ENCODE measurements around the gene GPR151. TPM values are rescaled to one million over a fixed set of nuclear protein-coding genes. Genes with fewer than 3 reads are reported as not detected.

The GPR151 gene
- total RNA-seq, 1 experiment from 2014 or later: not detected

DNA sequence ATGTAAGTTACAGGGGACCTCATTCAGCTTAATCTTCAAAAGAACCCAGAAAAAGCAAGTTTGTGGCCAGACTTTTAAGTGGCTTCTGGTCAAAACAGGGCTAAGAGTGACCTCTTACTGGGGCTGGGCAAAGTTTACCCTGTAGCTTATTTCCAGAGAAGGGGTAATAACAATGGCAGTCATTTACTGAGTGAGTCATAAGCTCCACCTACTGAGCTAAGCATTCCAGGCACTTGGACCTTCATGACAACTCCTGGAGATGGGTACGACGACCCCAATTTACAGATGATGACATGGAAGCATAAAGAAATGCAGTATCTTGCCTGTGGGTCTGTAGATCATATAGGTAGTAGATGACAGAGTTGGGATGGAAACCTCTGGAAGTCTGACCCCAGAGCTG, 4.7 kb upstream of the GPR151 start:
- no peak for DNase-seq (ENCODE audit: low spot score)

DNA sequence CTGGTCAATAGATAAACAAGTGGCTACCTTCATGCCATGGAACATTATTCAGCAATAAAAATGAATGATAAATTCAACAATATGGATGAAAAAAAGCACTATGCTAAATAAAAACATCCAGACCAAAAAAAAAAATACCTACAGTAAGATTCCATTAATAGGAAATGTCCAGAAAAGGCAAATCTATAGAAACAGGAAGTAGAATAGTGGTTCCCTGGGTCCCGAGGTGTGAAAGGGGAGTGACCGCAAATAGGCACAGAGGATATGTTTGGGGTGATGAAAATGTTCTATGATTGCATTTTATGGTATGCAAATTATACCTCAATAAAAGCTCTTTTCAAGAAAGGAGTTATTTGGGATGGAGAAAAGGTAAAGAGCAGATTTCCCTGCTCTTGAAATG, 3.6 kb upstream of the GPR151 start:
- DNase-seq (ENCODE audit: low spot score): no peak

DNA sequence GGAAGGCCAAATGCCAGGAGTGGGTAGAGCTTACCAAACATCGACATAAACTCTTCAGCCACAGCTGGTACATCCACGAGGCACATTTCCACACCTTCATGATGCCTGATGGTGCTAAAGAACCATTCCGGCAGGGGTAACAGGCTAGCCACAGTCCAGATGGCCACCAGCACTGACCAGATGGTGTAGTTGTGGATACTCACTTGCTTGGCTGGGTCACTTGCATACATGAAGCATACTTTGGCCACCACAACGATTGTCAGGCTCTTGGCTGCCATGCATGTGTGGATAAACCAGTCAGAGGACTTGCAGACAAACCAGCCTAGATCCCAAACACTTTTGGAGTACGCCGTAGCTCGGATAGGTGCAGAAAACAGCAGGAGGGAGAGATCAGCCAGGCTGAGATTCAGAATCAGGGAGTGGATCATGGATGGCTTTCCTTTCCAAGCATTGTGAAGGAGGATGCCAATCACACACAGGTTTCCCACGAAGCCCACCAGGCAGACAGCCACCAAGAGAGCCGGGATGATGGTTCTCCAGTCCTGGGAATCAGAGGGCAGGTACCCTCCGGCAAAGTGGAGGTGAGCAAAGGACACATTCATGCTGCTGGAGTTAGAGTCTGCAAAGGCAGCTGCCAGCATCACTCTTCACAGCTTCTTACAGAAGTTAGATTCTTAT, 378 bp downstream of the GPR151 start:
- no peak for DNase-seq (ENCODE audit: low spot score)

DNA sequence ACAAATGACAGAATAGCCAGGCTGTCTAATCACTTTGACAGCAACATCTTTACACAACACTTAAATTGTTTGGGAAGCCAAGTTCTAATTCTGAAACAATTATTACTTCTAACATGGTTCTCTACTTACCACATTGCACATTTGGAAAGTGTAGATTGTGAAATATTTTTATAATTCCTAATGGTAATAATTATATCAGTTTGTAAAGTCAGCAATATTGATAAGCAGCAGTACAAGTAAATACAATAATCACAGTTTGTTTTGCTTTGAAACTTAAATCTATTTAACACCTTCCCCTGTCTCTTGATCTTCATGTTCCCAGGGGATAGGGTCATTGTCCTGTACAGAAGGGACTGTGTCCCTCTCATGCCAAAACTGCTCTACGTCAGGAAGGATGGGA, 1.4 kb downstream of the GPR151 start:
- DNase-seq (ENCODE audit: low spot score): no peak

DNA sequence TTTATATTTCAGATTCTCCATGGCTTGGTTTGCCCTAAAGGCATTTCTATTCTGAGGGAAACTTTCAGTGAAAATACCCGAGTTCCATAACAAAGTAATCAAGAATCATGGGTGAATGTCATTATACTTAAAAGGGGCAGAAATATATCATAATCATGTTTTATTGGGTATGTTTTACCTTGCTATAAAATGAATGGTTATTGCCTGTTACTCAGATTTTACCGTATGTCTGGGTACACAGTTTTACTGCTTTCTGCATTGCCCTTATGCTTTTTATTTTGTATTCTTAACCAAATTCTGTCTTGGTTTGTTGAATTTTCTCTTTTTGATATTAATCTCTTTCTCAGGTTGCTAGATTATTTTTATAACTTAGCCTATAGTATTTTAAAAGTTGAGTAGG, 2.5 kb downstream of the GPR151 start:
- no peak for DNase-seq (ENCODE audit: low spot score)

DNA sequence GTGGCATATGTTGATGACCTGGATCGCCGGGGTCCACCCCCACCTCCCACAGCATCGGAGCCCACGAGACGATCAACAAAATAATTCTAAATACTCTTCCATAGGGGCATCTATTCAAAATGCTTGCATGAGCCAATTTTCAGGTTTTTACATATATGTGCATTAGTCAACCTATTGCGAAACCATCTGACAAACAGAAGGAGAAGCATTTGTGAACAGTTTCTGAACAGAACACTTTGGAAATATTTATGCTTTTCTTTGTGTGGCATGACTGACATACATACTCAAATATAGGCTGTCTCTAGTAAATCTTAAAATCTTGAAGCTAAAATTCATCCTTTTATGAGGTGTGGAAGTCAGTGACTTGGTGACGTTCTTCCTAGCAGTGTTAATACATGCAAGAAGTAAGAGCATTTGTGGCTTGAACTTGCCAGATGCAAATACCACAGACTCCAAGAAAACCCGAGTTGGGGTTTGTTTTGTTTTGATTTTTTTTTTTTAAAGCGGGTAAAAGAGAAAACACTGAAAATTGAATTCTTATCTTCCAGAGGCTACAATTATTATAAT, 5.3 kb downstream of the GPR151 start:
- DNase-seq (ENCODE audit: low spot score): no peak

DNA sequence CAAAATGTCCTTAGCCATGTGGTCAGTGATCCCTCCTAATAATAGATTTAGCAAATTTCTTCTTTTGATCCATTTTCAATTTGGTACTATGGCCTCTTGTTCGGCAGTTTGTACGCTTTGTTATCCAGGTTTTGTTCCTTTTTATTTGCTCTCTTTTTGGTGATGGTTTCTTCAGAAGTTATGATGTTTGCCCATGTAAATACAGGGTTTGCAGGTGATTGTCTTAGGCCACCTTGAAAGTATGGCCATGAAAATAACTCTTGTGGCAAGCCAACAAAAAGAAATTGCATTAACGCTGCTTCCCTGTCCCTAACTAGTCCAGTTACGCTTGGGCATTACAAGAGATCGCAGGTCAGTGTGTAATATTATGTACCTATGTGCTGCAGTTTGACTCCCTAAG, 8.6 kb downstream of the GPR151 start:
- DNase-seq (ENCODE audit: low spot score): no peak

DNA sequence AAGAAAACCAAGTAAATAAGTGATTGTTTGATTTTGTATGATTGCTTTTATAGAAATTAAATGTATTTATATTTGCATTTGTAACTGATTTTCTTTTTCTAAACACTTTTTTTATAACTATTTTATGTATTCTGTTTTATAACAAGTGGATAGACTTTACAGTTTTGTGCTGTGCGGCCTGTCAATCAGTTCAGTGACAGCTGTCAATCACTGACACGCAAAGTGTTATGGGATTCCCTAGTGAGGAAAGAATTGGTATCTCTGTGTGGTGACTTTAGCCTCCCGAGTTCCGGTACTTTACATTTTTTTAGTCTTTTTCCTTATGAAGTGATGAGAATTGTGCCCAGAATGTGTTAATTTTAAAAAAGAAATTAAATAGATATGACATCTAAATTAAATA, 16.3 kb downstream of the GPR151 start:
- no peak for DNase-seq (ENCODE audit: low spot score)

DNA sequence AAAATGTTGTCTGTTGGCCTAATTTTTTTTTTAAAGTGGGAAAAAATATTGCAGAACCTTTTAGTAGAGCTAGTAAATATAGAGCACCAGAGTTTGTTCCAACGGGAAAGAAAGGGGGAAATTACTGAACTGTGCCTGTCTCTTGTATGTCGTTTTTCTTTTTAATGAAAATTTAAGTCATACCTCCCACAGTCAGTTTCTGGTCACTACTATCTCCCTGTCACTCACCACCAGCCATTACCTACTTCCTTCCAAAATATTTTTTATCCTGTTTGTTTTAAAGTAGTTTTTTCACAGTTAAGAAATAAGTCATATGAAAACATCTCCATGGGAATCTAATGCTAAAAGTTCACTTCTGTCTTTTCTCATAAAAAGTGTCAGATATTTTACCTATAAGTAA, 21.3 kb downstream of the GPR151 start:
- no peak for DNase-seq (ENCODE audit: low spot score)

DNA sequence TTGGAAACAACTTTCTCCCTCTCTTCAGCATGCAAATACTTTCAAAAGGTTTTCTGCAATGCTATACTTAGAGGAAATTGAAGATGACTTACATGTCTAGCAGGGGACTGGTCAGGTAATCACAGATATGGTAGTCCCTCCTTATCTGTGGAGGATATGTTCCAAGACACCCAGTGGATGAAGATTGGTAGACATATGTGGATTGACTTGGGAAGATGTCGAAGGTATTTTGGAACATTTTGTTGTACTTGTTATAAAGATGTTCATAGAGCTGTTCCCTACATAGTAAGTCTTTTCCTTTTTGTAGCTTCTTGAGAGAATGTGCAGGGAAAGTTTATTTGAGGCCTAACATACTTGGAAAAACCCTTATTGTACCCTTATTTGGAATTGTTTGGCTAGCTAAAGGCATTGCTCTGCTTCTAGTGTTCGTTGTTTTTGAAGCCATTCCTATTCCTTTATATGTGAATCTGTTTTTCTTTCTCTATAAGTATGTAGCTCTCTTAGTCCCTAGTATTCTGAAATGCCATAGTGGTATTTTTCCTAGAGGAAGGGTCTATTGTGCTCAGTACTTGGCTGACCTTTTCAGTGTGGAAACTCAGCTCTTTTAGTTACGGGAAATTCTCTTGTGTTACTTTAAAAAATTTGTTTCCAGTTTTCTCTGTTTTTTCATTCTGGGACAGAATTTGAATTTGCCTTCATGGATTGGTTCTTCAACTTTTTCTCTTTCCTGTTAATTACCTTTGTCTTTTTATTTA, 25.7 kb downstream of the GPR151 start:
- DNase-seq (ENCODE audit: low spot score): no peak

DNA sequence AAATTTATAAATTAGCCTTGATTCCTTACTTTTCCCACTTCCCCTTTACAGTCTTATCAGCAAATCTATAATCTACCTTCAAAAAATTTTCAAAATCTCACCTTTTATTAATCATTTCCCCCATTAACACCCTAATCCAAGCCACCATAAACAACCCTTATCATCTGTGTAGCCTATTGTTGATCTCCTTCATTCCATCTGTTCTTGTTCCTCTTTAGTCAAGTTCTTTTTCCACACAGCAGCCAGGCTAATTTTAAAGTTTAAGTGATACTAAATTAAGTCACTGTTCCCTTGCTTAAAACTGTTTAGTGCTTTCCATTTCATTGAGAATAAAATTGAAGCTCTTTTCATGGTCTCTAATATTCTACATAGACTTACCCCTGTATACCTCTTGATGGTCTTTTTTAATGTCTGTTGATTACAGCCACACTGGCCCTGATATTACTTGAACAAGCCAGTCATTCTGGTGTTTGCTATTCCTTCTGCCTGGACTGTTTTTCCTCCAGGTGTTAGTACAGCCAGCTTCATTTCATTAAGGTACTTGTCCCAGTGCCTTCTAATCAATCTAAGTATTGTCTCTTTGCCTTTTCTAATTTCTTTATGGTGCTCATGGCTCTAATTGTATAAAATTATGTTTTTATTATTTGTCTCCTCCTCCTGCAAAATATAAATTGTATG, 31.1 kb downstream of the GPR151 start:
- DNase-seq (ENCODE audit: low spot score): no peak

DNA sequence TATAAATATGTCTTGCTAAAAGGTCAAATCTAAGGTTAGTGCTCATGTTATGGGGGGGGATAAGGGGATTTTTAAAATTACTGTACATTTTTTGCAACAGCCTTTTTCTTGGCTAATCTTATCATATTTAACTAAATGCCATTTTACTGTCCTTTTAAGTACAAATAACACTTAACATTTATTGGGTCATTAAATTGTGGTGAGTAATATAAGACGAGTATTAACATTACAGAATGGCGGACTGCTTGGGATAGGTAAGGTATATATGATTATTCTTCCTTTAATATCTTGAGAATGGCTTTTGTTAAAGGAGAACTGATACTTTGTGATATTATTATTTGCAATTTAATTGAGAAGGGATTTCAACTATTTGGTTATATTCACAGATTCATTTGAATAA, 33.2 kb downstream of the GPR151 start:
- DNase-seq (ENCODE audit: low spot score): no peak

DNA sequence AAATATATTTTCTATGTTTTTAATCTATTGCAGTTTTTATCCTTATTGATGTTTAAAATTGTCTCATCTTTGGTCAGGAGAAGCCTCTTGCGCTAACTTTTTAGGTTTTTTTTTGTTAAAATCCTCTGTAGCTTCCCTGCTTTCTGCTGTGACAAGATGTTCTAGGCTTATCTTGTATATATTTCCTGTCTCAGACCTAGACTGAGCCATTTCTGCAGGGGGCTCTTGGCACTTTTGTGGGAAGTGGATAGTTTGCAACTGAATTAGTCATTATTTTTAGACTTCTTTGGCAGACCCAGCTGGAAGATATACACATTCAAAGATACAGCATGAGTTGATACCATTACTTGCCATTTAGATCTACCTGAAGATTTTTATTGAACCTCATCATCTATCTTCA, 40.1 kb downstream of the GPR151 start:
- no peak for DNase-seq (ENCODE audit: low spot score)

DNA sequence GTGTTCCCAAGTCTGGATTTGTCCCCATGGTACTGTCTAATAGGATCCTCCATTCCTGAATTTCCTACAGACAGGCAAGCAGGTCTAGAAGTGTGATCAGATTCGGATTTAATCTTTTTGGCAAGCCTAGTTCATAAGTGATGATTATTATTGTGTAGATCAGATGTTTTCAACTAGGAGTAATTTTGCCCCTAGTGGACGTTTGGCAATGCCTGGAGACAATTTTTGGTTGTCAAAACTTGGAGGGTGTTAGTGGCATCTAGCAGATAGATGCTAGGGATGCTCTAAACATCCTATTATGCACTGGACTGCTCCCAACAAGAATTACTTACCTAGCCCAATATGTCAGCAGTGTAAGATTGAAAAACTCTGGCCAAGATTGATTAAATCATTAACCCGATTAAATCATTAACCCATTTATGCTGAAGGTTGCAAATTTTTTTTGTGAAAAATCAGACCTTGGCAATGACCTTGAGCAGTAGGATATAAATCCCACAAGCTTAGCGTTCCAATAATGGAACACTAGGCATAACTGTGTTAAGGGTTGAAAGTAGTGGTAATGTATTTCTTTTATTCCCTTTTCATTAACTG, 40.7 kb downstream of the GPR151 start:
- DNase-seq (ENCODE audit: low spot score): no peak

DNA sequence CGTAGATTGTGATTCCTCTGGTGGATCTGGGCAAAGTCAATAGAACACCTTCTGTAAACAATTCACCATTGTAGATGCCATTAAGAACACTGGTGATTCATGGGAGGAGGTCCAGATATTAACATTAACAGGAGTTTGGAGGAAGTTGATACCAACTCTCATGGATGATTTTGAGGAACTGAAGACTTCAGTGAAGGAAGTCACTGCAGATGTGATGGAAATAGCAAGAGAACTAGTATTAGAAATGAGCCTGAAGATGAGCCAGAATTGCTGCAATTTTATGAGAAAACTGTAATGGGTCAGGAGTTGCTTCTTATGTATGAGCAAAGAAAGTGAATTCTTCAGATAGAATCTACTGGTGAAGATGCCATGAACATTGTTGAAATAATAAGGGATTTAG, 41.9 kb downstream of the GPR151 start:
- no peak for DNase-seq (ENCODE audit: low spot score)

DNA sequence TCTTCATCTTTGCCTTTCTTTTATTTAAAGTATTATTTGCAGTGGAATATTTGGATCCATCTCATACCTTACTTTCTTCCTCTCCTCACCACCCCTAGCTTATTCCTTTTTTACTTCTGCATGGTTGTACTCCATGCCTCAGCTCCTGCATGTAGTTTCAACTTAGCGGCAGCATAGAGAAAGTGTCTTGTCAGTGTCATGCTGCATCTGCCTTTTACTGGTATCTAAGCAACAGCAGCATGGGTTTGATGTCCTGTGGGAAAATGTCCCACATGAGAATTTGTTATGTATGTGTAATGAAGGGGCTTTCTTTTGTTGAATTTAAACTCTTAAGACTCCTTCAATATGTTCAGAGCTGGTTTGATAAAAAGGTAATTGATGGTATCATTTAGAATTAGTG, 48.2 kb downstream of the GPR151 start:
- DNase-seq (ENCODE audit: low spot score): no peak

DNA sequence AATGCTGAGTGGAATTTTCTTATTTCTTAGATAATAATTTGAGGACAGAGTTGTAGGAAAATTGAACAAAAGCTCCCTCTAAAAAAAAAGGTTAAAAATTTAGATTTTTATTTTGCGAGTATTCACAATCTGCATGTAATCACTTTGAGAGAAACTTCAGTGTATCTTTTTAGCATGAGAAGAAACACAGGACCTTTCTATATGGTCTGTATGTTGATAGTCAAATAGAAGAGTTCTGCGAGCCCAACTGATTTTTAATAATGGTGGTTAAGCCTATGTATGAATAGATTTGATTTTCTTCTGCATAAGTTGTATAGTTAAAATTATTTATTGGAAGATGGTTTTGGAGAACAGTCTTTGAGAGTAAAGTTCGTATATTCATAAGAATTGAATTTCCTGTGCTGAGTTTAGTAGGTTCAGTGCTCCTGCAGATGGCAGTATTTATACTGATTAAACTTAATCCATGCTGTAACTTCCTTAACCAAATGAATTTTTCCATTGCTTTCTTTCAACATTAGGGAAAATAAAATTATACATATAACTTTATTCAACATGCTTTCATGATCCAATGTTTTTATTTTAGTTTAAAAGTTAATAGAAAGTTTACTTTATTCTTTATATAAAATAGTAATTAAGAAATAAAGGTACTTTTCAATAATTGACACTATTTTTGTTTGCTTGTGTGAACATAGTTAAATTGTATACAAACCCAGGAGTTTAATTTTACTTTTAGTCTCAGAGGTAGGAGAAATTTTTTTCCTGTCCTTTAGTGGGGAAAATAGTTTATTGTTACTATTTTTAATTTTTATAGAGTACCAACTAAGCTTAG, 49.3 kb downstream of the GPR151 start:
- DNase-seq (ENCODE audit: low spot score): peak; percentile 15

DNA sequence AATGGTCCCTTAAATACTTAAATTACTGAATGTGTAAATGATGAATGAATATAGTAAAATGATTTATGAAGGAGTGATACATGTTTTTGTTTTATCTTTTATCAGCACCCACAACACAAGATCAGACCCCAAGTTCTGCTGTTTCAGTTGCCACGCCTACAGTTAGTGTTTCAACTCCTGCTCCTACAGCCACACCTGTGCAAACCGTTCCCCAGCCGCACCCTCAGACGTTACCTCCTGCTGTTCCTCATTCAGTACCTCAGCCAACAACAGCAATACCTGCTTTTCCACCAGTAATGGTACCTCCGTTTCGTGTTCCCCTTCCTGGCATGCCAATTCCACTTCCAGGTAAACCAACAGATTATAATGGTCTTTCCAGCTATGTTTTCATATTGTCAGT, 52.5 kb downstream of the GPR151 start:
- DNase-seq (ENCODE audit: low spot score): no peak

Measured in H4 (cell line).